HuH-7.5 (cell line): Measurements from ENCODE around the gene HHEX.
"Not testable (repeated sequence)": the region's sequence is repeated elsewhere in the genome, so short reads cannot be mapped to it uniquely, and the experiment has no call there.

Source experiments
- DNase-seq: peaks from one replicate; pipeline ENCODE4 v3.0.0; 2011; ENCODE audit warnings: low spot score

HHEX gene

DNA sequence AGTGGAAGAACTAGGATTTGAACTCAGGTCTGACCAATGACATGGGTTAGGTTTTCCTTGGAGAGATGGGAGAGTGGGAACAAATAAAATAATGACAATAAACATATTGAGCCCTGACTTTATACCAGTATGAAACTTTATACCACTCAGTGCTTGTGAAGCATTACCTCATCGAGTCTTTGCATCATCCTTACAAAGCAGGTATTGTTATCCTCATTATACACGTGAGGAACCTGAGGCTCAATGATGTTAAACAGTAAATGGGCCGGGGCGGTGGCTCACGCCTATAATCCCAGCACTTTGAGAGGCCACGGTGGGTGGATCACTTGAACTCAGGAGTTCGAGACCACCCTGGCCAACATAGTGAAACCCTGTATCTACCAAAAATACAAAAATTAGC is 47.7 kb downstream of the HHEX start:
- DNase-seq = no peak

- no peak for DNase-seq
Measured at GRCh38 chr10:92740762-92741161, 51.0 kb downstream of the HHEX start.

DNA sequence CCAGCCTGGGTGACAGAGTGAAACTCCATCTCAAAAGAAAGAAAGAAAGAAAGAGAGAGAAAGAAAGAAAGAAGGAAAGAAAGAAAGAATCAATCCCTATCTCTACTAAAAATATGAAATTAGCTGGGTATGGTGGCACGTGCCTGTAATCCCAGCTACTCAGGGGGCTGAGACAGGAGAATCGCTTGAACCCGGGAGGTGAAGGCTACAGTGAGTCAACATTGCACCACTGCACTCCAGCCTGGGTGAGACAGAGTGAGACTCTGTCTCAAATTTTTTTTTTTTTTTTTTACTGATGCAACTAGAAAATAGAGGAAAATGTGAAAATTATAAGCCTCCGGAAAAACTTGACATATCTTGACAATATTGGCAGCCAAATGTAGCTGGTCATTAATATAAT is 52.0 kb downstream of the HHEX start:
- not testable (repeated sequence) for DNase-seq

DNA sequence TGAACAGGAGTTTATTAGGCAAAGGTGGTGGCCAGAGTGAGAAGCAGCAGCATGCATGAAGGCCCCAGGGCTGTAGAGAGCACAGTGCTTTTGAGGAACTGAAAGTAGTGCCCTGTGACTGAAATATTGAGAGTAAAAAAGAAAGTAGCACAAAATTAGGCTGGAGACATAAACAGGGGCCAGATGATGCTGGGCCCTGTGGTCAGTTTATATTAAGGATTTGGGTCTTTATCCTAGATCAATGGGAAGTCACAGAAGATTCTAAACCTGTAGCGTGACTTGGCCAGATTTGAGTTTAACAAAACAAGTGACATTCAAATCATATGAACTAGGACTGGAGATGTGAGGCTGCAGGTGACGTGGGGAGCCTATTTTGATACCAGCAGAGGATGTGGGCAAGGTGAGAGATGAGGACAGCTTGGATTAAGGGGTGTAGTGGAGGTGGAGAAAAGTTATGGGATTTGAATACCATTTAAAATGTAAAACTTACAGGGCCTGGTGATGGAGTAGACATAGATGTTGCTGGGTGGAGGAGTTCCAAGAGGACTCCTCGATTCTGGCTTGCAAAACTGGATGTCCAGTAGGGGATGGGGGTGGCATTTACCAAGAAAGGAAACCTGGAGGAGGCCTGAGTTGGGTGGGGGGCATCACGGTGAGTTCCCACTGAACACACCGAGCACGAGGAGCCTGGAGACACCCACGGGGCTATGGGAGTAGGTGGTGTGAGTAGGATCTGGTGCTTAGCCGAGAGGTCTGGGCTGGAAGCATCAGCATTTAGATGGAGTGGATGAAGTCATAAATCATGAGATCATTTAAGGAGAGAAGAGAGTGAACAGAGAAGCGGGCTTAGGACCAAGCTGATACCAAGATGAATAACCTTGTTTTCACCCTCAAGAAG is 52.8 kb downstream of the HHEX start:
- no peak for DNase-seq
